Measurements from ENCODE around the gene IFT20. TPM values are rescaled to one million over a fixed set of nuclear protein-coding genes. Genes with fewer than 3 reads are reported as not detected.

The IFT20 gene
- total and polyA plus RNA-seq, 9 of the 15 experiments (the other 6 are each of a cell fraction or from before 2014, with no cell fraction given) = 11.2 to 38.6 (median 20.1) TPM

- TF ChIP-seq ELF1 (tag; IDR thresholded peaks at IDR 0.05) (no peak; the same call in 1 of the 2 replicates), ATF7 (IDR thresholded peaks at IDR 0.05) (peak; percentile 95), XRCC3 (IDR thresholded peaks at IDR 0.05) (no peak), ZNF518B (CRISPR knock-in tag; IDR thresholded peaks at IDR 0.05) (no peak), NFE2 (IDR thresholded peaks at IDR 0.05; ENCODE audit: low read depth) (no peak), OTX1 (CRISPR knock-in tag; IDR thresholded peaks at IDR 0.05) (no peak), ZNF140 (CRISPR knock-in tag; IDR thresholded peaks at IDR 0.05) (no peak), STAG1 (CRISPR knock-in tag; IDR thresholded peaks at IDR 0.05; ENCODE audit: borderline replicate concordance) (no peak), WHSC1 (IDR thresholded peaks at IDR 0.05; ENCODE audit: low read length) (no peak), TAF1 (IDR thresholded peaks at IDR 0.05; ENCODE audit: control insufficient read depth, extremely low read depth, insufficient read depth, low read length, severe bottlenecking) (peak; percentile 14), CTCFL (IDR thresholded peaks at IDR 0.05; ENCODE audit: borderline replicate concordance, insufficient read depth, low read depth, low read length, poor library complexity, severe bottlenecking) (no peak), HNRNPH1 (optimal IDR thresholded peaks at IDR 0.05; ENCODE audit: low read depth, low read length) (no peak), ZNF224 (CRISPR knock-in tag; IDR thresholded peaks at IDR 0.05) (no peak), SIN3A (IDR thresholded peaks at IDR 0.05; ENCODE audit: borderline replicate concordance in 2 of 2, control insufficient read depth in 1 of 2, low read depth in 2 of 2, low read length in 2 of 2) (peak in 1 of 2 experiments; percentile 21; a peak in 1 of 4 replicates), PREB (CRISPR knock-in tag; IDR thresholded peaks at IDR 0.05) (0 out of 2 replicates have a peak, but pooled peaks have one; percentile 60), KAT2B (IDR thresholded peaks at IDR 0.05; ENCODE audit: low read depth, low read length) (no peak), RBFOX2 (IDR thresholded peaks at IDR 0.05; ENCODE audit: low read depth, low read length) (peak; percentile 52; the same call in 1 of the 2 replicates), ZNF431 (CRISPR knock-in tag; IDR thresholded peaks at IDR 0.05) (no peak), KDM5B (IDR thresholded peaks at IDR 0.05; ENCODE audit: insufficient replicate concordance, low read depth, low read length) (peak; percentile 9), ZNF707 (CRISPR knock-in tag; conservative IDR thresholded peaks at IDR 0.05) (no peak), GATA2 (CRISPR knock-in tag; IDR thresholded peaks at IDR 0.05) (no peak)
Observed at GRCh38 chr17:28335959-28336871, 943 bp upstream of the IFT20 start (continued).

All from K562 (cell line).